Measurements from ENCODE around the gene GNAO1. TPM values are rescaled to one million over a fixed set of nuclear protein-coding genes. Genes with fewer than 3 reads are reported as not detected.

GNAO1 gene
- total RNA-seq, 1 experiment from 2014 or later: not detected

GRCh38 chr16:56190677-56191155 is 573 bp upstream of the GNAO1 start:
- peaks cover 68% of the 10 kb centered on the region for H3K27me3 ChIP-seq (ENCODE audit: low read length)
- POLR2A ChIA-PET (ENCODE audit: unreplicated experiment): no interaction called here

GRCh38 chr16:56191835-56192634 is 746 bp downstream of the GNAO1 start:
- no peaks in the 10 kb centered on the region for H3K9me3 ChIP-seq (ENCODE audit: low read length)
- POLR2A ChIA-PET (ENCODE audit: unreplicated experiment): no interaction called here
- ATAC-seq (no peak), DNase-seq (no peak)
- no peak overlapping the region for H3K4me3 ChIP-seq (ENCODE audit: low read length)
- CTCF ChIA-PET: interaction anchor here (0.6 kb wide), 1 partner anchor 618 kb away, joined by 5 read pairs; no protein-coding TSS in a partner anchor
- no peaks in the 10 kb centered on the region for H4K20me1 ChIP-seq (ENCODE audit: low read length)
- H3K79me2 ChIP-seq (ENCODE audit: low read length): no peaks in the 10 kb centered on the region
- TF ChIP-seq CTCF (conservative IDR thresholded peaks at IDR 0.05; ENCODE audit: low read depth, low read length) (no peak), EZH2 (IDR thresholded peaks at IDR 0.05; ENCODE audit: low read length, unreplicated experiment) (peak; percentile 79), EZH2phosphoT487 (IDR thresholded peaks at IDR 0.05; ENCODE audit: borderline replicate concordance, low read length) (peak; percentile 63)
- no peak overlapping the region for H2AFZ ChIP-seq (ENCODE audit: low read length)
- H3K27me3 ChIP-seq (ENCODE audit: low read length): peaks cover 77% of the 10 kb centered on the region
- H3F3A ChIP-seq (ENCODE audit: low read length, unreplicated experiment): no peaks in the 10 kb centered on the region
- no peak overlapping the region for H3K27ac ChIP-seq (ENCODE audit: low read length)
- no peak overlapping the region for H3K9ac ChIP-seq (ENCODE audit: low read length)
- BruUV-seq (replicated peaks): no TSS peak
- H3K4me2 ChIP-seq (ENCODE audit: low read length): no peak overlapping the region
- H3K36me3 ChIP-seq (ENCODE audit: low read depth, low read length): no peaks in the 10 kb centered on the region
- H3K9me2 ChIP-seq (replicated peaks; ENCODE audit: low read length): no peaks in the 10 kb centered on the region
- H3K4me1 ChIP-seq (ENCODE audit: insufficient read depth, low read length): no peaks in the 10 kb centered on the region
- intact Hi-C loops (cut with micrococcal nuclease): no loop called here

More at GRCh38 chr16:56190677-56191155, 573 bp upstream of the GNAO1 start:
- intact Hi-C loops (cut with micrococcal nuclease): no loop called here
- no peak overlapping the region for H3K4me3 ChIP-seq (ENCODE audit: low read length)
- ATAC-seq (no peak), DNase-seq (no peak)
- no peaks in the 10 kb centered on the region for H3K9me3 ChIP-seq (ENCODE audit: low read length)
- TF ChIP-seq EZH2 (IDR thresholded peaks at IDR 0.05; ENCODE audit: low read length, unreplicated experiment) (peak; percentile 72), EZH2phosphoT487 (IDR thresholded peaks at IDR 0.05; ENCODE audit: borderline replicate concordance, low read length) (no peak; the same call in 1 of the 2 replicates), CTCF (conservative IDR thresholded peaks at IDR 0.05; ENCODE audit: low read depth, low read length) (no peak)
- no peak overlapping the region for H2AFZ ChIP-seq (ENCODE audit: low read length)
- no peaks in the 10 kb centered on the region for H3K79me2 ChIP-seq (ENCODE audit: low read length)
- no peaks in the 10 kb centered on the region for H3F3A ChIP-seq (ENCODE audit: low read length, unreplicated experiment)
- no peaks in the 10 kb centered on the region for H3K4me1 ChIP-seq (ENCODE audit: insufficient read depth, low read length)
- no peaks in the 10 kb centered on the region for H4K20me1 ChIP-seq (ENCODE audit: low read length)
- CTCF ChIA-PET: no interaction called here
- H3K9me2 ChIP-seq (replicated peaks; ENCODE audit: low read length): no peaks in the 10 kb centered on the region
- H3K4me2 ChIP-seq (ENCODE audit: low read length): no peak overlapping the region
- no peak overlapping the region for H3K27ac ChIP-seq (ENCODE audit: low read length)
- BruUV-seq (replicated peaks): no TSS peak
- H3K36me3 ChIP-seq (ENCODE audit: low read depth, low read length): no peaks in the 10 kb centered on the region
- H3K9ac ChIP-seq (ENCODE audit: low read length): no peak overlapping the region

GRCh38 chr16:56192635-56192945 is 1.3 kb downstream of the GNAO1 start:
- DNase-seq: no peak
- Histone ChIP-seq H3K27me3 (ENCODE audit: low read length) (peaks cover 83% of the 10 kb centered on the region), H3K79me2 (ENCODE audit: low read length) (no peaks in the 10 kb centered on the region), H3F3A (ENCODE audit: low read length, unreplicated experiment) (no peaks in the 10 kb centered on the region), H3K9me2 (replicated peaks; ENCODE audit: low read length) (no peaks in the 10 kb centered on the region), H3K4me1 (ENCODE audit: insufficient read depth, low read length) (no peaks in the 10 kb centered on the region), H3K9me3 (ENCODE audit: low read length) (no peaks in the 10 kb centered on the region), H3K9ac (ENCODE audit: low read length) (no peak overlapping the region), H3K27ac (ENCODE audit: low read length) (no peak overlapping the region), H3K36me3 (ENCODE audit: low read depth, low read length) (no peaks in the 10 kb centered on the region), H2AFZ (ENCODE audit: low read length) (no peak overlapping the region), H4K20me1 (ENCODE audit: low read length) (no peaks in the 10 kb centered on the region), H3K4me3 (ENCODE audit: low read length) (no peak overlapping the region), H3K4me2 (ENCODE audit: low read length) (no peak overlapping the region)
- intact Hi-C loops (cut with micrococcal nuclease): no loop called here
- no peak for ATAC-seq
- BruUV-seq (replicated peaks): no TSS peak
- TF ChIP-seq EZH2 (IDR thresholded peaks at IDR 0.05; ENCODE audit: low read length, unreplicated experiment) (no peak), CTCF (conservative IDR thresholded peaks at IDR 0.05; ENCODE audit: low read depth, low read length) (no peak), EZH2phosphoT487 (IDR thresholded peaks at IDR 0.05; ENCODE audit: borderline replicate concordance, low read length) (no peak)
- CTCF ChIA-PET: no interaction called here
- POLR2A ChIA-PET (ENCODE audit: unreplicated experiment): no interaction called here

Measured in PC-3 (cell line).